HG02610 (cell line): ENCODE results near the gene TSPAN18.

ENCODE experiments used
- ATAC-seq: cut with Tn5 transposase; IDR thresholded peaks from one replicate; pipeline ENCODE4 v1.9.1; 2021; ENCODE audit warnings: mild to moderate bottlenecking, moderate library complexity; ENCODE audit not compliant: unreplicated experiment

Gene TSPAN18

DNA sequence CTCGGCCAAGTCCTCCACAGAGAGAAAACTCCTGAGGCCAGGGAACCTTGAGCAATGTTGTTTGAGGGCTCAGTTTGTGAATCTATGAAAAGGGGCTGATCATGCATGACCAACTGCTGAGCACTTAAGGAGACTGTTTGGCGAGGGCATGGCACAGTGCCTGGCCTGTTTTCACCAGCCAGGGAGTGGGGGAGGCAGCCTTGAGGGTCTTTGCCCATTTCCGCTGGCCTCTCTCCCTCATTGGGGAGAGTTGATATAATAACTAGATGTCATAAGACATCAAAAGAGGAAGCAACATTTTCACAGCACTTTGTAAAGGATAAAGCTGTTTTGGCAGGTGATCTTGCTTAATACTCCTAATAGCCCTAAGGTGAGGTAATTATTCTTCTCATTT is 113.3 kb downstream of the TSPAN18 start:
- ATAC-seq: no peak

DNA sequence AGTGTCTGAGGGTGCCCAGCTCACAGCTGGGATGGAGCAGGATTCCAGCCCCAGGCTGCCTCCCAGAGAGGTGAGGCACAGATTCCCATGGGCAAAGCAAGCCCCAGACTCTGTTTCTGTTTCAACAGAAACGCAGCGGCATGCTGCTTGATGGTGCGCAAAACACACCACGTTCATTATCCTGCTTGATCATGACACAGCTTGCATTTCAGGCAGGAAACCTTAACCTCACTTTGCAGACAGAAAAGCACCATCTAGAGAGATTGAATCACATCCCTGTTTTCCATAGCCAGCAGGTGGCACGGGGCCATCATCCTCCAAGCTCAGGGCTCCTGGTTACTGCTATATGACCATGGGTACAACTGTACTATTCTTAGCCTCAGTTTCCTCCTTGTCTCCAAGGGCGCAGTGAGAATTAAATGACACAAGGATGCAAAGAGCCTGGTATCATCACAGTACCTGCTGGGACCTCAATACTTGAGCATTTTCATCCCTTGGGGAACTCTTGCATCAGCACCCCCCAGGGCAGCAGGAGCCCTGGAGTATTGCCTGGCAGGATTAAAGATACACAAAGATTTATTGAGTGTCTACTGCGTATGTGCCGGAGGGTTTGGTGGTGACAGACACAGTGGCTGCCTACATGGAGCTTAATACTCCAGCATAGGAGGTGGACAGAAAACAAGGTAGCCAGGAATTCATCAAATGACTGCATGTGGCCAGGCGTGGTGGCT is 113.9 kb downstream of the TSPAN18 start:
- ATAC-seq: no peak

DNA sequence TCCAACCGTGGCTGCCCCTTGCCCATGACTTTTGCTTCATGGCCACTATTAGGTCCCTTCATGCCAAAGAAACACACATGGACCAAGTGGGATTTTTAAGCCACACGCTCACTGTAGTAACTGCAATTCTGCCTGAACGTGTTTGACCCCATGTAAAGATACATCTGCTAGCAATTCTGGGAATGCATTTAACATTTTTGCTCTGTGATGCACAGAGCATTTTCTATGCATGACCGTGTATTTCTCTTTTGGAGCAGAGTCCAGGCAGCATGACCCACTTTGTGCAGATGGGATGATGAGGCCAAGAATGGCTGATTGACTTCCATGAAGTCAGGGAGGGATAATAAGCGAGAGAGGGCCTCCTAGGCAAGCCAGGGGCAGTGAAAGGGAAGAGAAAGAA is 115.5 kb downstream of the TSPAN18 start:
- no peak for ATAC-seq

DNA sequence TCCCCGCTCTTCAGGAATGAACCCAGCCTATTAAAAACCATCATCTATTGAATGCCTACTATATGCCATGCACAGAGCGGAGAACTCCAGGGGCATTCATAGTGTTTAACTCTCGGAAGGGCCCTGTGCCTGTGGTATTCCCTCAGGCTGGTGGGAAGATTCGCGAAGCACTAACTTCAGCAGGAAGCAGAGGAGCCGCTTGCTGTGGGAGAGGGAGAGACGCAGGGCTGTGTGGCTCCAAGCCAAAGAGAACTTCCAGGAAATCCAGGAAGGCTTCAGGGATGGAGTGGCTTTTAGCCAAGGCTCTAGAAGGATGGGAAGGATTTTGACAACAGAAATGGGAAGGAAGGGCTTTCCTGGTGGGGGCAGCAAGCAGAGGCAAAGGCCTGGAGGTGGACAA is 120.1 kb downstream of the TSPAN18 start:
- no peak for ATAC-seq

DNA sequence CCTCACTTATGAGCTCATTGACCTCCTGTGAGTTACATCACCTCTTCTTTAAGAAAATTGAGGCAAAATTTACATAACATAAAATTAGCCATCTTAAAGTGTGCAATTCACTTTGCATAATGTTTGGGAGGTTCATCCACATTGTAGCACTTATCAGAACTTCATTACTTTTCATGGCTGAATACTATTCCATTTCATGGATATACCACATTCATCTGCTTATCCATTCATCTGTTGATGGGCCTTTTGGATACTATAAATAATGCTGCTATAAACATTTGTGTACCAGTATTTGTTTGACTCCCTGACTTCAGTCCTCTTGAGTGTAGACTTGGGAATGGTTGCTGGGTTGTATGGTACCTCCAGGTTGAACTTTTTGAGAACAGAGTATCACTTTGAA is 120.6 kb downstream of the TSPAN18 start:
- no peak for ATAC-seq

DNA sequence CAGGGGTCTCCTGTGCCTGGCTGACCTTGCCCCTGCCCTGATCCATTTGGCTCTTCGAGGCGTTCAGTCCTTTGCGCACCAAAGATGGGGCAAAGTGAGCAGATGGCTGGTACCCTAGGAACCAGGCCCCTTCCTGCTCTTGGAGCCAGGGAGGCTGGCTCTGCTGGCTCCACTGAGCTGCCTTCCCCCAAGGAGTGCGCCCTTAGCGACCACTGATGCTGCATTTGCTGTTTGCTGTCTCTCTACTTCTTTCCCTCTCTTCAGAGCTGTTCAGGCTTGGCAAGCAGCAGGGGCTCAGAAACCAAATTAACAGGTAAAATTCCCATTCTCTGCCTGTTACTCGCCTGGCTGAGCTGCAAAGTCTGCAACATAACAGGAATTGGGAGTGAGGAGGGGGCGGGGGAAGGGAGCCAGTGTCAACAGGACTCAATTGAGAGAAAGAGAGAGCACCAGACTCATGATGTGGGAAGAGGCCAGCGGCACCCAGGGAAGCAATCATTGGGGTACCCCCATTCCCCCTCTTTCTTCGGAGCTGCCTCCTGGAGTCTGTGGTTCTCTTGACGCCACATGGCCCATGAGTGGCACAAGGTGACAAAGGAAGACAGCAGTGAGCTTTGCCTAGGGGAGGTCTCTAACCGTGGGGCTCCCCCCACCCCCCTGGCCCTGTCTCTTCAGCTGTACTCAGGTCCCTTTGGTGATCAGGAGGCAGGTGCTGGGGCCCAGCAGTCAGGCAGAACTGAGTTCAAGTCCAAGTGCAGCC is 121.6 kb downstream of the TSPAN18 start:
- no peak for ATAC-seq

DNA sequence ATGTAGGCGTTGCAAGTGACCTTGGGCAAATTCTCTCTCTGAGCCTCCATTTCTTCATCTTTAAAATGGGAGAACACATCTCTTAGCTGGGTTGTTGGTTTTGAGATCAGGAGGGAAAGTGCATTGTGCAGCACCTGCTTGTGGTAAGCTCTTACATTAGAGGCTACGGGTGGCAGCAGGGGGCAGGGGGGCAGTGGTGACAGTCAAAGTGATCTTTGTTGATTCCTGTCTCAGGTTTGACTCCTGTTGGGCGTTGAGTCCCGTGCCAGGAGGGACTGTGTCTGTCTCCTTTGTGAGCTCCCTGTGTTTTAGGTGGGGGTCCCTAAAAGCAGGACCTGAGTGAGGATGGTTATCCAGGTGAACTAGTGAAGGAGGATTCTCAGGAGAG is 122.2 kb downstream of the TSPAN18 start:
- ATAC-seq: no peak

DNA sequence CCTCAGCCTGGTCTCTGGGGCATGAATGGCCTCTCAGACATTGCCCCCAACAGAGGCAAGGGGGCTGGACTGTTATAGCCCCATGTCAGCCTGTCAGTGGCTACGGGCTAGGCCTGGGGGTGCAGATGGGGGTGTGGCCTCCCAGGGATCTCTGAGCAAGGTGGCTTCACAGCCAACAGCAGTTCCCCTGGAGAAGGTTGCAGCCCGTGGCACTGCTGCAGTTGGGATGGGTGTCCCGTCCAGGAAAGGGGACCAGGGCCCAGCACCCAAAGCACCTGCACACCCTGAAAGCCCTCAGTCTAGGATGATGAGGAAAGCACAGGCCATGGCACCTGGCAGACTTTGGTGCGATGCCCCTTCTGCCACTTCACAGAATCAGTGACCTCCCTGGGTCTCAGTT is 122.7 kb downstream of the TSPAN18 start:
- ATAC-seq: no peak

DNA sequence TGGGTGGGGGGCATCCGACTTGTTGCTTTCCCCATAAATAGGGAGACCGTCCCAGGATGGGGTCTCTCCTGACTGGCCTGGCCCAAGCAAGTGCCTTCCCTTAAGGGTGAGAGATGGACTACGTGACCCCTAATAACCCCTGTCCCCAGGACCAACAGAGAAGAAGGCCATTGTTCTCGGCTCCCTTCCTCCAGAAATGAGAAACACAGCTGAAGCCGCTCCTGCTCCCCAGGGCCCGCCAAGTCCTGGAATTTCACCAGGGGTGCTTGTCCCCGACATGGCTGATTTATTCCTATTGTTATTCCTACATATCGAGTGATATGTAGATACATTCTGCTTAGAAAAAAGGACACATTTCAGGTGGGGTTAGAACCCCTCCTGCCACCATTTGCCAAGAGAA is 123.2 kb downstream of the TSPAN18 start:
- ATAC-seq: no peak

DNA sequence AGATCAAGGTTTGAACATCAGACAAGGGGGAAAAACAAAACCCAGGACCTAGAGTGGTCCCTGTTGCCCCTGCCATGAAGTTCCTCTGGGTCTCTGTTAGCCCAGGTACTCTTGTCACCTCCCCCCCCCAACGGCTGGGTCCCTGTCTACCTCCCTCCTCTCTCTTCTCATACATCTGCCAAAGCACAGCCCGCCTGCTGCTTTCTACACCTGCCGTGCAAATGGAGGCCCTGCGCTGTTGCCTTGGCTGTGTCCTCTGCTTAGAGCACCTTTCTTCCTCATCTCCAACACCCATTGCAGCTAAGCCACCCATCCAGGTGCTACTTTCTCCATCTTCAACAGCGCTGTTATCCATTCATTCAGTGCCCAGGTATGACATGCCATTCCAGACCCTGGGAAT is 124.7 kb downstream of the TSPAN18 start:
- ATAC-seq: no peak

DNA sequence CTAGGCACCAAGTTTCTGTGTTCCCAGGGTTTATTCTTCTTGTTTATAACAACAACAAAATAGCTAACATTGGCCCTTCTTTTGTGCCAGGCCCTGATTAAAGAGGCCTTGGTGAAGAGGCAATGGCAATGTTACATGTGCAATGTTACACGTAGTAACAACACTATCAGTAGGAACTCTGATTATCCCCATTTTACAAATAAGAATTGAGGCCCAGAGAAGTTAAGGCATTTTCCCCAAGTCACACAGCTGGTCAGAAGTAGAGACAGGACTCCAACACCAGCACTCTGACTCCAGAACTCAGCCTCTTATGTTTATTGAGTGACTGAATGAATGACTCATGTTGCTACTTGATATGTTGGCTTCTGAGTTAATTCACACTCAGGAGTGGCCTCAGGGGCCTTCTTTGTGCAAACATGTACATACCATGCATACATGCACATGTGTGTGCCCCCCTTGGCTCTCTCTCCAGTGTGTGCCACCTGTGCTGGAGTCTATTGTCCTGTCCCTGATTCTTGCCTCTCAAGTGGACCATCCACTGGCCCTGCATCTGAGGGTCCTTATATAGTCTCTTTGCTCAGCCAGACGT is 125.5 kb downstream of the TSPAN18 start:
- ATAC-seq: no peak

DNA sequence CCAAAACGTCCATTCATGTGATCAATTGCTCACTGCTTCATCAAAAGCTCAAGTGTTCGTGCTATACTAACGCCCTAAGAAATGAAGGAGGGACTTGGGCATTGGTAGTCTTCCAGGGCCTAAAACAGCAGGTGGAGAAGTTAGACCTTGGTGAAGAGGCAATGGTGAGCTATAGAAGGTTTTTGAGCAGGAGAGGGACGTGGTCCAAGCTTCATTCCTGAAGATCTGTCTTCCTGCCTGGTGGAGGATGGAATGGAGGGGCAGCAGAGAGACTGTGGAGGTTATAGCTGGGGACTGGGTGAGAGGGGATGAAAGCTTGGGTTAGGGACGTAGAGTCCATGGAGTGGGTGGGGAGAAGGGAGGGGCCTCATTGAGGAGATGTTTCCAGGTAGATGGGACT is 126.2 kb downstream of the TSPAN18 start:
- ATAC-seq: no peak

DNA sequence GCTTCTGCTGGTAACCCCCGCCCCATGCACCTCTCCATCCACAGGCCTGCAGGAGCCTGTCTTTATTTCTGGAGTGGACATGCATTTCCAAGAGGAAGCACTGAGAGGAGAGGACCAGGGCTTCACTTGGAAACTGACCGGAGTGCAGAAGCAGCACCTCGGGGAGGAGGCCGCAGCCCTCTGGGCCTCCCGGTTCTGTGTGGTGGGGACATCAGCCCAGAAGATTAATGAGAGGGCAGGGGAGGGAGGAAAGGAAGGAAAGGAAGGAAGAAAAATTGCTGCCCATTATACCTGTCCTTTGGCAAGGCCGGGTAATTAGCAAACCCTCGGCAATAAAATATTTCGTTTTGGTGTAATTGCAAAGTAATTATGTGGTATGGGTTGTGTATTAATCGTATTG is 126.9 kb downstream of the TSPAN18 start:
- ATAC-seq: no peak

DNA sequence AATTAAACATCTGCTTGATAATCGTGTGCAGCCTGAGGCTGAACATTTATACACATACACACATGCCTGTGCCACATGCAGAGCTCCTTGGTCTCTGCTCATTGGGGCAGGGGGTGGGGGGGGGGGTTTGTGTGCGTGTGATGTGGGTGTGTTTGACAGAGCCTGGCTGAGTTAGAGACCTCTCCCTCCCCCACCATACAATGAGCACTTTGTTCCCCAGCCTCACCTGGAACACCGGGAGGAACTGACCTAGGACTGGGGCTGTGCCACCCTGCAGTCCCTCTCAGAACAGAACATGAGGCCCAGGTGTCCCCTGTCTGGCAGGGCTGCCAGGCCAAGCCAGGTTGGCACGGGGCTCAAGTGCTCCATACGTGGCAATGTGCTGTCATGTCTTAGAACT is 127.3 kb downstream of the TSPAN18 start:
- no peak for ATAC-seq

DNA sequence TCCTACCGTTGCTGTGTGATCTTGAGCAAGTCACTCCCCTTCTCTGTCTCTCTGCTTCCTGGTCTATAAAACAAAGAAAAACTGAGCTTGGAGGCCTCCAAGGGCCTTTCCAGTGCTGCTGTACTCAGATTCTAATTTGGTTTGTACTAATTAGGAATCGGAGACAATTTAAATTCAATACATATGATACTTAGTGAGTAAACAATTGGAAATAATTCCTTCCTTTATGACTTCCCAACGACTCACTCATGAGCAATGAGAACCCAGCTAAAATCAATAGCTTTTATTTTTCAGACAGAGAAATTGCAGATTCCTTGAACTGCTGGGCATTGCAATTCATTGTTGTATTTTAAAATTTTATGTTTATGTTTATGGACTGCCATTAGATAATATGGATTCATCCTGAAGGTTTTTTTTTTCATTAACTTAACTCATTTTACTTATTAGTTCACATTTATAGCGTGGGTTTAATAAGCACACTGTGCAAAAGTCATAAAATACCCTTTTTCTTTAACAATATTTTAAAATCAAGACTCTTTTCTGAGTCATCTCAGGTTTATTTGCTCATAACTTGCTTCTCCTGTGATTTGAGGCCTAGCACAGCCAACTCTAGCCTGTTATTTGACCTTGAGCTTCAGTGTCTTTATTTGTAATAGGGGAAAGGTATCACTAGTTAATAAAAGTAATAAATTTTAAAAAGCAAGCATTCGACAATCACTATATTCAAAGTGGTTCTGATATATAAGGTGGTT is 128.2 kb downstream of the TSPAN18 start:
- ATAC-seq: peak; percentile 29

DNA sequence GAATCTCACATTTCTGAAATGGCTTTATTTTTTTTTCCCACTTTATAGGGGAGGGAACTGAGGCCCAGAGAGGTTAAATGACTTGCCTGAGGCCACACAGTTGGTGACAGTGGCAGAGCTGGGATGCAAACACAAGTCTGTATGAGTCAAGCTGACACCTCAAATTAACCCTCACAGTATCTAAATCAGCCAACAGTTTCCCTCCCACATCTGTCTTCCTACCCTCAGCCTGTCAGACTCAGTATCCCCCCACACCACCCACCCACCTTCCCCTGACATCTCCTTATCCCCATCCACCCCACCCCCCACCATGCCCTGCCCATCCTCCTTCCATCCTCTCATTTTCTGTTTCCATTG is 128.7 kb downstream of the TSPAN18 start:
- ATAC-seq: peak; percentile 70

DNA sequence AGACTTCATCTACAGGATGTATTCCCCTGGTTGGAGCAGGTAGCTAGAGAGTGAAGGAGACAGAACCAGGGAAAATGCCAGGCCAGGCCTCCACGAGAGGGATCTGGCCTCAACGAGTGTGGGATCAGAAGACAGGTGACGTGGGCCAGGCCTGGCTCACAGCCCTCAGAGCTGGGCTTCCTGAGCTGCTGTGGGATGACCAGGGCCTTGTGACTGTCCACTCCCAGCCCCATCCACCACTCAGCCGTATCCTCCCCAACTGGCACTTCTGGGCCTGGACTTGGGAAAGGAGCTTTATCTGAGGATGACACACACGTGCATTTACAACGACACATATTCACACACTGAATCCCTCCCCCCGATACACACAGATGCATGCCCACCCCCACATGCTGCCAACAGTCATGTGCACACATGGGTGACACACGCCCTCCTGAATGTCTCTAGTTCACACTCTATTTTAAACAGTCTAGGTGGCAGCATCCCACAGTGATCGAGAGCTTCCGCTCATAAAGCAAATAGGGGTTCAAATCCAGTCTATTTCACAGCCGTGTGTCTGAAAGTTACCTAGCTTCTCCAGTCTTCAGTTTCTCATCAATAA is 130.8 kb downstream of the TSPAN18 start:
- ATAC-seq: no peak

DNA sequence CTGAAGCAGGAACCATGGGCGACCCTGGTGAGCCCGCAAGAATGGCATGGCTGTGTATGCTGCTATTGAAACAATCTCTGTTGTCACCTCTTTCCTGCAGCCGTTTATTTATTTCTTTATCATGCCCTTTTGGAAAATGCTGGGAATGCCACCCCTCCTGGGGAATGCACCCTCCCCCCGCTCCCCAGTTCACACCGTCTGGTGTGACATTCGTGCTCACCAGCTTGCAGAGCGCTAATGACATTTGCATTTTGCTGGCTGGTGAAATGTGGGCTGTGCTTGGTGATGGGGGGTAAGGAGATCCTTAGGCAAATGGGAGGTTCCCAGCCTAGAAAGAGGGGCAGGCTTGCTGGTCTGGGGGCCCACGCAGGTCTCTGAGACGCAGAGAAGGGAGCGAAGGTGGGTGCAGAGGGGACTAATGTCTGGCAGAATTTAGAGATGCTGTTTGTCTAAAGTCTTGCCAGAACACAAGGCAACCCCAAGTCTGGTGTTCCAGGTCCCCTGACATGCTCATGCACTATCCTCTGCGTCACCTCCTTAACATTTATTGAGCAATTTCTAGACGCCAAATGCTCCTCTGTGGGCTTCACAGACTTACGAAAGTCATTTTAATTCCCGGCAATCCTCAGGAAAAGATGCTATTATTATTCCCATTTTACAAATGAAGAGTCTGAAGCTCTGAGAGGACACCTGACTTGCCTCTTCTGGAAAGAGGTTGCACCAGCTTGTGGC is 132.2 kb downstream of the TSPAN18 start:
- ATAC-seq: no peak

DNA sequence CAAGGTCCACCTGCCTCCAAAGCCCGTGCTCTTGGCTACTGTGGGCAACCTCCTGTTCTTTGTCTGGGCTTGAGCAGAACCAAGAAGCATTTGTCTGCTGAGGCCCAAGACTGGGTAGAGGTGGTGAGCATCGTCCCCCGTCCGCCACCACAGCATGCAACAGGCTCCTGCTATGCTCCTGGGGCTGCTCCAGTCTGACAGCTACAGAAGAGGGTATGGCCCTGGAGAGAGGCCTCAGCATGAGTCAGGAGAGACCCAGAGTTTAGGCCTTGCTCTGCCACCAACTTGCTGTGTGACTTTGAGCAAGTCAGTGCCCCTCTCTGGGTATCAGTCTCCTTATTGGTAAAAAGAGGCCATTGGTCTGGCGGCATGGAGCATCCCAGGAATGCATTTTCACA is 132.8 kb downstream of the TSPAN18 start:
- no peak for ATAC-seq

DNA sequence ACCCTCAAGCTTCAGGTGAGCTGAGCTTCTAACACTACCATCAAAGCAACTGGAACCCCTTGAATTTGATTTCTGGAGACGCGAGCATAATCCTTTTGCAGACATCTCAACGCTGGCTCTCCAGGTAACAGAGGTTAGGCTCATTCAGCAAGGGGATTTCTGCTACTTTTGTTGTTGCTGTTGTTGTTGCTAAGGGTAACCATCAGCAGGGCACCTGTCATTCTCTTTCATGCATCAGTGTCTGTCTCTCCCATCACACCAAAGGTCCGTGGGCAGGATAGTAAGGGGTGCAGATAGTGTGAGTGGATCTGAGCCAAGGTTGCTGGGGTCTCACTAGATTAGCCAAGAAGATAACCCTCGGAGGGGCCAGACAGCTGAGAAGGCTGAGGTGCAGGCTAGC is 133.6 kb downstream of the TSPAN18 start:
- no peak for ATAC-seq
